Activated naive CD8-positive, alpha-beta T cell (primary cell): ENCODE data around the gene KCND2.
"Not testable (repeated sequence)": the region's sequence is repeated elsewhere in the genome, so short reads cannot be mapped to it uniquely, and the experiment has no call there.

Source experiments
- H3K27ac Mint-ChIP-seq: one replicate; pipeline ENCODE4 v1.8.0; 2021; ENCODE audit warnings: mixed read lengths
- H3K27me3 Mint-ChIP-seq: one replicate; pipeline ENCODE4 v1.8.0; 2021; ENCODE audit warnings: mixed read lengths
- H3K36me3 Mint-ChIP-seq: one replicate; pipeline ENCODE4 v1.8.0; 2021; ENCODE audit warnings: mixed read lengths
- H3K4me1 Mint-ChIP-seq: one replicate; pipeline ENCODE4 v1.8.0; 2021; ENCODE audit warnings: low read depth, mixed read lengths
- H3K4me3 Mint-ChIP-seq: one replicate; pipeline ENCODE4 v1.8.0; 2021; ENCODE audit warnings: mild to moderate bottlenecking, mixed read lengths
- H3K9me3 Mint-ChIP-seq: one replicate; pipeline ENCODE4 v1.8.0; 2021; ENCODE audit warnings: low read depth, mixed read lengths

KCND2 gene

GRCh38 chr7:120272701-120273475 is at the start of gene KCND2:
KCND2 (plus strand) TSS chr7:120273175.
- Mint-ChIP-seq H3K9me3 (no peaks in the 10 kb centered on the region), H3K36me3 (no peaks in the 10 kb centered on the region), H3K4me3 (peak within 1 kb of the TSS; percentile 34), H3K27ac (no peak within 1 kb of the TSS), H3K27me3 (peaks cover 19% of the 10 kb centered on the region), H3K4me1 (peaks cover 2% of the 10 kb centered on the region)

- Mint-ChIP-seq H3K27ac (no peak overlapping the region), H3K27me3 (no peaks in the 10 kb centered on the region), H3K4me1 (no peaks in the 10 kb centered on the region), H3K4me3 (no peak overlapping the region), H3K9me3 (peaks cover 4% of the 10 kb centered on the region), H3K36me3 (no peaks in the 10 kb centered on the region)
These were observed 46.8 kb upstream of the KCND2 start for GRCh38 chr7:120226188-120226587.

GRCh38 chr7:120227255-120227654 is 45.7 kb upstream of the KCND2 start:
- H3K36me3 Mint-ChIP-seq = no peaks in the 10 kb centered on the region
- no peak overlapping the region for H3K27ac Mint-ChIP-seq
- peaks cover 4% of the 10 kb centered on the region for H3K9me3 Mint-ChIP-seq
- no peak overlapping the region for H3K4me3 Mint-ChIP-seq
- H3K27me3 Mint-ChIP-seq = no peaks in the 10 kb centered on the region
- H3K4me1 Mint-ChIP-seq = no peaks in the 10 kb centered on the region

- Mint-ChIP-seq H3K27me3 (no peaks in the 10 kb centered on the region), H3K27ac (no peak overlapping the region), H3K4me3 (no peak overlapping the region), H3K9me3 (peaks cover 5% of the 10 kb centered on the region), H3K36me3 (no peaks in the 10 kb centered on the region), H3K4me1 (no peaks in the 10 kb centered on the region)
These were observed 43.9 kb upstream of the KCND2 start for GRCh38 chr7:120229084-120229483.

GRCh38 chr7:120233338-120233737 is 39.6 kb upstream of the KCND2 start:
- peaks cover 9% of the 10 kb centered on the region for H3K9me3 Mint-ChIP-seq
- no peak overlapping the region for H3K27ac Mint-ChIP-seq
- no peaks in the 10 kb centered on the region for H3K4me1 Mint-ChIP-seq
- no peaks in the 10 kb centered on the region for H3K36me3 Mint-ChIP-seq
- H3K4me3 Mint-ChIP-seq = no peak overlapping the region
- H3K27me3 Mint-ChIP-seq = no peaks in the 10 kb centered on the region

- H3K36me3 Mint-ChIP-seq, H3K27ac Mint-ChIP-seq, H3K4me3 Mint-ChIP-seq, H3K4me1 Mint-ChIP-seq, H3K27me3 Mint-ChIP-seq, H3K9me3 Mint-ChIP-seq: not testable (repeated sequence)
These were observed 32.6 kb upstream of the KCND2 start for GRCh38 chr7:120240350-120240749.

- Mint-ChIP-seq H3K4me1 (no peaks in the 10 kb centered on the region), H3K9me3 (peaks cover 4% of the 10 kb centered on the region), H3K4me3 (no peak overlapping the region), H3K36me3 (no peaks in the 10 kb centered on the region), H3K27ac (no peak overlapping the region), H3K27me3 (no peaks in the 10 kb centered on the region)
These were observed 31.0 kb upstream of the KCND2 start for GRCh38 chr7:120241973-120242372.

- no peaks in the 10 kb centered on the region for H3K4me1 Mint-ChIP-seq
- H3K4me3 Mint-ChIP-seq = no peak overlapping the region
- no peaks in the 10 kb centered on the region for H3K36me3 Mint-ChIP-seq
- H3K27me3 Mint-ChIP-seq = no peaks in the 10 kb centered on the region
- peaks cover 18% of the 10 kb centered on the region for H3K9me3 Mint-ChIP-seq
- no peak overlapping the region for H3K27ac Mint-ChIP-seq
These were observed 18.1 kb upstream of the KCND2 start for GRCh38 chr7:120254845-120255244.

- H3K4me3 Mint-ChIP-seq = no peak overlapping the region
- H3K27ac Mint-ChIP-seq = no peak overlapping the region
- H3K4me1 Mint-ChIP-seq = no peaks in the 10 kb centered on the region
- H3K27me3 Mint-ChIP-seq = no peaks in the 10 kb centered on the region
- H3K36me3 Mint-ChIP-seq = no peaks in the 10 kb centered on the region
- peaks cover 13% of the 10 kb centered on the region for H3K9me3 Mint-ChIP-seq
These were observed 16.5 kb upstream of the KCND2 start for GRCh38 chr7:120256344-120257070.

- H3K9me3 Mint-ChIP-seq = peaks cover 7% of the 10 kb centered on the region
- H3K27ac Mint-ChIP-seq = no peak overlapping the region
- H3K27me3 Mint-ChIP-seq = no peaks in the 10 kb centered on the region
- no peak overlapping the region for H3K4me3 Mint-ChIP-seq
- no peaks in the 10 kb centered on the region for H3K4me1 Mint-ChIP-seq
- no peaks in the 10 kb centered on the region for H3K36me3 Mint-ChIP-seq
These were observed 13.6 kb upstream of the KCND2 start for GRCh38 chr7:120259386-120259785.

GRCh38 chr7:120260111-120260510 is 12.9 kb upstream of the KCND2 start:
- no peaks in the 10 kb centered on the region for H3K27me3 Mint-ChIP-seq
- H3K27ac Mint-ChIP-seq = no peak overlapping the region
- no peaks in the 10 kb centered on the region for H3K4me1 Mint-ChIP-seq
- peaks cover 7% of the 10 kb centered on the region for H3K9me3 Mint-ChIP-seq
- H3K36me3 Mint-ChIP-seq = no peaks in the 10 kb centered on the region
- no peak overlapping the region for H3K4me3 Mint-ChIP-seq

- no peak overlapping the region for H3K27ac Mint-ChIP-seq
- no peak overlapping the region for H3K4me3 Mint-ChIP-seq
- peaks cover 19% of the 10 kb centered on the region for H3K27me3 Mint-ChIP-seq
- H3K9me3 Mint-ChIP-seq = no peaks in the 10 kb centered on the region
- H3K36me3 Mint-ChIP-seq = no peaks in the 10 kb centered on the region
- H3K4me1 Mint-ChIP-seq = peaks cover 2% of the 10 kb centered on the region
These were observed 714 bp upstream of the KCND2 start for GRCh38 chr7:120272261-120272660.

- Mint-ChIP-seq H3K36me3 (no peaks in the 10 kb centered on the region), H3K4me1 (peaks cover 2% of the 10 kb centered on the region), H3K27me3 (peaks cover 19% of the 10 kb centered on the region), H3K4me3 (peak overlapping the region; percentile 34), H3K27ac (no peak overlapping the region), H3K9me3 (no peaks in the 10 kb centered on the region)
These were observed 551 bp downstream of the KCND2 start for GRCh38 chr7:120273476-120273975.

- Mint-ChIP-seq H3K4me3 (no peak overlapping the region), H3K9me3 (no peaks in the 10 kb centered on the region), H3K27me3 (peaks cover 19% of the 10 kb centered on the region), H3K4me1 (peaks cover 2% of the 10 kb centered on the region), H3K27ac (no peak overlapping the region), H3K36me3 (no peaks in the 10 kb centered on the region)
These were observed 1.5 kb downstream of the KCND2 start for GRCh38 chr7:120274482-120274881.

GRCh38 chr7:120274899-120275298 is 1.9 kb downstream of the KCND2 start:
- H3K27me3 Mint-ChIP-seq = peaks cover 19% of the 10 kb centered on the region
- peaks cover 2% of the 10 kb centered on the region for H3K4me1 Mint-ChIP-seq
- no peak overlapping the region for H3K27ac Mint-ChIP-seq
- H3K9me3 Mint-ChIP-seq = no peaks in the 10 kb centered on the region
- no peak overlapping the region for H3K4me3 Mint-ChIP-seq
- no peaks in the 10 kb centered on the region for H3K36me3 Mint-ChIP-seq
